ENCODE data around the gene ANP32A. TPM values are rescaled to one million over a fixed set of nuclear protein-coding genes. Genes with fewer than 3 reads are reported as not detected.

ANP32A gene
- total and polyA plus RNA-seq, 9 of the 15 experiments (the other 6 are each of a cell fraction or from before 2014, with no cell fraction given): 13.2 to 656 (median 210) TPM

GRCh38 chr15:68818769-68819494 is 1.8 kb downstream of the ANP32A start (continued):
- no peak for TF ChIP-seq CREB1 (IDR thresholded peaks at IDR 0.05)
- TF ChIP-seq CREB1 (CRISPR knock-in tag; IDR thresholded peaks at IDR 0.05): no peak
- peak; percentile 78 for TF ChIP-seq RBBP5 (IDR thresholded peaks at IDR 0.05; ENCODE audit: borderline replicate concordance, insufficient read depth, low read length, poor library complexity, severe bottlenecking)
- TF ChIP-seq NCOA6 (IDR thresholded peaks at IDR 0.05): no peak
- no peak for TF ChIP-seq E2F3 (CRISPR knock-in tag; IDR thresholded peaks at IDR 0.05)
- TF ChIP-seq PCBP2 (IDR thresholded peaks at IDR 0.05; ENCODE audit: low read depth, low read length, poor library complexity, severe bottlenecking): no peak
- peak; percentile 27; the same call in 1 of the 2 replicates for TF ChIP-seq GATAD2A (IDR thresholded peaks at IDR 0.05)
- TF ChIP-seq SMAD2 (IDR thresholded peaks at IDR 0.05; ENCODE audit: low read depth, low read length): no peak
- no peak for TF ChIP-seq NFIC (IDR thresholded peaks at IDR 0.05)
- TF ChIP-seq ELF2 (CRISPR knock-in tag; IDR thresholded peaks at IDR 0.05): no peak
- no peak for TF ChIP-seq NFATC3 (IDR thresholded peaks at IDR 0.05)
- TF ChIP-seq ZNF764 (CRISPR knock-in tag; IDR thresholded peaks at IDR 0.05; ENCODE audit: low read depth): no peak
- peak; percentile 71 for TF ChIP-seq HNRNPK (IDR thresholded peaks at IDR 0.05; ENCODE audit: low read depth, low read length, poor library complexity, severe bottlenecking)

Data from K562 (cell line).